NCI-H2081 (cell line): Measurements from ENCODE around the gene SLC16A7.
"Not testable (repeated sequence)": the region's sequence is repeated elsewhere in the genome, so short reads cannot be mapped to it uniquely, and the experiment has no call there.

Experiments
- DNase-seq, 2 experiments: peaks; one replicate each; lab custom pipeline; 2025; lab: John Stamatoyannopoulos, UW

SLC16A7 gene

GRCh38 chr12:59595883-59596540 lies at the start of gene SLC16A7:
SLC16A7 (plus strand) TSS chr12:59596029; CDS start chr12:59704802, 108,773 bp downstream.
- peak; percentile 89 to 94 for DNase-seq

- DNase-seq, result no peak
Observed at GRCh38 chr12:59548930-59549329, 46.9 kb upstream of the SLC16A7 start.

GRCh38 chr12:59559696-59560095 lies 36.1 kb upstream of the SLC16A7 start:
- no peak for DNase-seq

GRCh38 chr12:59570145-59570544 lies 25.7 kb upstream of the SLC16A7 start:
- DNase-seq, result no peak

- no peak for DNase-seq
Observed at GRCh38 chr12:59574406-59574805, 21.4 kb upstream of the SLC16A7 start.

GRCh38 chr12:59575826-59576225 lies 20.0 kb upstream of the SLC16A7 start:
- DNase-seq, result no peak

GRCh38 chr12:59578254-59578653 lies 17.6 kb upstream of the SLC16A7 start:
- DNase-seq, result no peak

GRCh38 chr12:59579631-59580030 lies 16.2 kb upstream of the SLC16A7 start:
- DNase-seq, result no peak

- no peak for DNase-seq
Observed at GRCh38 chr12:59580050-59580449, 15.8 kb upstream of the SLC16A7 start.

- no peak for DNase-seq
Observed at GRCh38 chr12:59583003-59583712, 12.7 kb upstream of the SLC16A7 start.

GRCh38 chr12:59587710-59588109 lies 8.1 kb upstream of the SLC16A7 start:
- DNase-seq, result no peak

GRCh38 chr12:59593761-59594160 lies 2.1 kb upstream of the SLC16A7 start:
- DNase-seq, result no peak

GRCh38 chr12:59594943-59595500 lies 807 bp upstream of the SLC16A7 start:
- DNase-seq, result peak in 1 of 2 experiments; percentile 23

GRCh38 chr12:59595565-59595882 lies 305 bp upstream of the SLC16A7 start:
- DNase-seq, result no peak

GRCh38 chr12:59597385-59597781 lies 1.6 kb downstream of the SLC16A7 start:
- DNase-seq, result peak; percentile 14 to 34

GRCh38 chr12:59600171-59600570 lies 4.3 kb downstream of the SLC16A7 start:
- DNase-seq, result no peak

- DNase-seq, result no peak
Observed at GRCh38 chr12:59603754-59604153, 7.9 kb downstream of the SLC16A7 start.

- not testable (repeated sequence) for DNase-seq
Observed at GRCh38 chr12:59612823-59613434, 17.1 kb downstream of the SLC16A7 start.

- DNase-seq, result peak in 1 of 2 experiments; percentile 7
Observed at GRCh38 chr12:59615392-59616165, 19.8 kb downstream of the SLC16A7 start.

GRCh38 chr12:59619461-59620240 lies 23.8 kb downstream of the SLC16A7 start:
- DNase-seq, result no peak

- no peak for DNase-seq
Observed at GRCh38 chr12:59620326-59620725, 24.5 kb downstream of the SLC16A7 start.
